NT2/D1 (cell line): ENCODE data around the gene C6orf62.

Experiments
- SUZ12 ChIP-seq: IDR thresholded peaks from 2 replicates; pipeline ENCODE4 v1.6.1; 2011; ENCODE audit not compliant: insufficient read length, insufficient read depth; ENCODE audit errors: extremely low read depth
- ZNF274 ChIP-seq: IDR thresholded peaks from 2 replicates; pipeline ENCODE4 v1.6.1; 2011; ENCODE audit warnings: mild to moderate bottlenecking, low read depth, low read length

DNA sequence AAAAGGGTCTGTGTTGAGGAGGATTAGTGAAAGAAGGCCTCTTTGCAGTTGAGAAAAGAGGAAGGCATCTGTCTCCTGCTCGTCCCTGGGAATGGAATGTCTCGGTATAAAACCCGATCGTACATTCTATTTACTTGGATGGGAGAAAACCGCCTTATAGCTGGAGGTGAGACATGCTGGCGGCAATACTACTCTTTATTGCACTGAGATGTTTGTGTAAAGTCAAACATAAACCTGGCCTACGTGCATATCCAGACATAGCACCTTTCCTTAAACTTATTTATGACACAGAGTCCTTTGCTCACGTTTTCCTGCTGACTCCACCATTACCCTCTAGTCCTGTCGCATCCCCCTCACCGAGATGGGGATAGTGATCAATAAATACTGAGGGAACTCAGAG is 56.7 kb downstream of the C6orf62 start:
- TF ChIP-seq ZNF274 (no peak), SUZ12 (no peak)
